ENCODE data around the gene INCENP.

- TF ChIP-seq CTCF (conservative IDR thresholded peaks at IDR 0.05; ENCODE audit: low read length) (no peak), EZH2phosphoT487 (IDR thresholded peaks at IDR 0.05; ENCODE audit: borderline replicate concordance, low read depth, low read length) (no peak)
These were observed 70.1 kb downstream of the INCENP start for GRCh38 chr11:62193952-62194351.

Measured in OCI-LY7 (cell line).